H1 (cell line): Measurements from ENCODE around the gene COL5A3. TPM values are rescaled to one million over a fixed set of nuclear protein-coding genes. Genes with fewer than 3 reads are reported as not detected.

ENCODE experiments used
- CTCF ChIA-PET: fragments of 300-600 bp; sonication (Branson Sonifier 250); formaldehyde crosslinking; loops from one replicate; lab custom pipeline; 2021; ENCODE audit not compliant: partially characterized antibody; lab: Charles Lee
- POLR2A ChIA-PET: fragments of 300-600 bp; sonication (Branson Sonifier 250); formaldehyde crosslinking; loops from one replicate; lab custom pipeline; 2021; ENCODE audit warnings: inconsistent platforms; ENCODE audit not compliant: partially characterized antibody; lab: Charles Lee
- DNase-seq, 2 experiments: peaks; one replicate each; pipeline versions ENCODE4 v3.0.0 to v3.0.0-alpha.2; 2010 to 2022; ENCODE audit warnings: low spot score in 2 of 2, low read depth in 1 of 2, mixed read lengths in 1 of 2
- FAIRE-seq: peaks from 2 replicates; lab custom pipeline; 2011; peaks lifted over from hg19 to GRCh38; lab: Jason Lieb, UNC
- H2AFZ ChIP-seq: 2 replicates; pipeline ENCODE4 v1.8.1; 2012; ENCODE audit warnings: low read length, inconsistent platforms
- H2AK5ac ChIP-seq: 2 replicates; pipeline ENCODE4 v1.6.1; 2013; ENCODE audit warnings: low read depth, low read length
- H2BK120ac ChIP-seq: replicated peaks from 2 replicates; pipeline ENCODE3; 2013; ENCODE audit warnings: low read depth, low read length, inconsistent platforms
- H2BK12ac ChIP-seq: 2 replicates; pipeline ENCODE4 v1.6.1; 2013; ENCODE audit warnings: low read depth, low read length
- H2BK15ac ChIP-seq: 2 replicates; pipeline ENCODE4 v1.6.1; 2013; ENCODE audit warnings: low read length
- H2BK20ac ChIP-seq: 2 replicates; pipeline ENCODE4 v1.6.1; 2013; ENCODE audit warnings: low read length
- H2BK5ac ChIP-seq: 2 replicates; pipeline ENCODE4 v1.6.1; 2013; ENCODE audit warnings: low read depth, low read length
- H3K14ac ChIP-seq: 2 replicates; pipeline ENCODE4 v1.6.1; 2013; ENCODE audit warnings: inconsistent platforms; ENCODE audit not compliant: insufficient read length
- H3K18ac ChIP-seq: 2 replicates; pipeline ENCODE4 v1.6.1; 2013; ENCODE audit warnings: low read length; ENCODE audit errors: extremely low read depth
- H3K23ac ChIP-seq: 2 replicates; pipeline ENCODE4 v1.6.1; 2013; ENCODE audit warnings: inconsistent platforms; ENCODE audit not compliant: insufficient read length
- H3K23me2 ChIP-seq: 2 replicates; pipeline ENCODE4 v1.6.1; 2013; ENCODE audit warnings: low read depth, low read length
- H3K27ac ChIP-seq: 2 replicates; pipeline ENCODE4 v1.6.1; 2011; ENCODE audit warnings: low read depth, low read length, inconsistent platforms
- H3K27me3 ChIP-seq, 4 experiments: replicated peaks in 1 of 4; 1 replicate in 1 of 4; 2 replicates in 3 of 4; pipeline versions ENCODE4 v1.6.1 to v1.8.1; 2011 to 2013; ENCODE audit warnings: low read length in 3 of 4, mild to moderate bottlenecking in 3 of 4, inconsistent platforms in 2 of 4, mixed read lengths in 2 of 4, moderate library complexity in 1 of 4; ENCODE audit not compliant: control insufficient read depth in 3 of 4, insufficient read depth in 3 of 4; ENCODE audit errors: extremely low read depth in 1 of 4
- H3K36me3 ChIP-seq, 4 experiments: 2 replicates each; pipeline versions ENCODE4 v1.6.1 to v1.8.1; 2011 to 2013; ENCODE audit warnings: mild to moderate bottlenecking in 4 of 4, low read length in 3 of 4, moderate library complexity in 2 of 4, control low read depth in 1 of 4, inconsistent platforms in 1 of 4; ENCODE audit not compliant: insufficient read depth in 4 of 4, control insufficient read depth in 2 of 4
- H3K4ac ChIP-seq: replicated peaks from 2 replicates; pipeline ENCODE3; 2013; ENCODE audit warnings: low read length, low read depth, mixed read lengths, inconsistent platforms; ENCODE audit not compliant: insufficient read length
- H3K4me1 ChIP-seq, 4 experiments: replicated peaks in 1 of 4; 1 replicate in 1 of 4; 2 replicates in 3 of 4; pipeline versions ENCODE4 v1.6.1 to v1.8.1; 2011 to 2013; ENCODE audit warnings: low read length in 3 of 4, inconsistent platforms in 2 of 4, mixed read lengths in 1 of 4; ENCODE audit not compliant: insufficient read depth in 4 of 4, control insufficient read depth in 3 of 4
- H3K4me2 ChIP-seq, 2 experiments: 2 replicates each; pipeline versions ENCODE4 v1.6.1 to v1.8.1; 2011 to 2013; ENCODE audit warnings: low read depth in 2 of 2, low read length in 2 of 2, control low read depth in 1 of 2, inconsistent platforms in 1 of 2, mild to moderate bottlenecking in 1 of 2; ENCODE audit not compliant: insufficient read depth in 1 of 2
- H3K4me3 ChIP-seq, 4 experiments: fragments of 200-600, 300-600 bp in 1 of 4; sonication (generic), shearing (Covaris generic), sonication (Bioruptor Twin) in 1 of 4; 2 replicates each; pipeline versions ENCODE4 v1.5.1 to v1.8.1; 2011 to 2016; ENCODE audit warnings: low read length in 4 of 4, low read depth in 3 of 4, control low read depth in 2 of 4, inconsistent platforms in 2 of 4, mild to moderate bottlenecking in 2 of 4, mixed read lengths in 1 of 4, moderate library complexity in 1 of 4; ENCODE audit not compliant: insufficient read depth in 2 of 4; ENCODE audit errors: extremely low read depth in 1 of 4
- H3K56ac ChIP-seq: replicated peaks from 2 replicates; pipeline ENCODE3; 2013; ENCODE audit warnings: low read depth, mild to moderate bottlenecking, mixed read lengths, low read length, inconsistent platforms; ENCODE audit not compliant: insufficient read length
- H3K79me1 ChIP-seq: 2 replicates; pipeline ENCODE4 v1.6.1; 2013; ENCODE audit warnings: low read depth, low read length, control low read depth
- H3K79me2 ChIP-seq, 2 experiments: 2 replicates each; pipeline versions ENCODE4 v1.6.1 to v1.8.1; 2012 to 2013; ENCODE audit warnings: low read length in 2 of 2, mild to moderate bottlenecking in 2 of 2, inconsistent platforms in 1 of 2; ENCODE audit not compliant: insufficient read depth in 2 of 2, control insufficient read depth in 1 of 2
- H3K9ac ChIP-seq, 4 experiments: replicated peaks in 1 of 4; 1 replicate in 1 of 4; 2 replicates in 3 of 4; pipeline versions ENCODE4 v1.6.1 to v1.8.1; 2011 to 2013; ENCODE audit warnings: low read depth in 3 of 4, low read length in 3 of 4, control low read depth in 2 of 4, mild to moderate bottlenecking in 2 of 4, moderate library complexity in 2 of 4, inconsistent platforms in 1 of 4; ENCODE audit errors: extremely low read depth in 1 of 4
- H3K9me3 ChIP-seq, 2 experiments: 2 replicates each; pipeline versions ENCODE4 v1.6.1 to v1.8.1; 2012 to 2013; ENCODE audit warnings: mild to moderate bottlenecking in 2 of 2, moderate library complexity in 2 of 2, control low read depth in 1 of 2, inconsistent platforms in 1 of 2, low read depth in 1 of 2, low read length in 1 of 2, mixed read lengths in 1 of 2; ENCODE audit not compliant: insufficient read depth in 2 of 2
- H4K20me1 ChIP-seq, 2 experiments: replicated peaks in 1 of 2; 2 replicates each; pipeline versions ENCODE3 to v1.8.1; 2011 to 2013; ENCODE audit warnings: inconsistent platforms in 2 of 2, low read length in 2 of 2, mild to moderate bottlenecking in 1 of 2; ENCODE audit not compliant: insufficient read depth in 2 of 2, control insufficient read depth in 1 of 2
- H4K5ac ChIP-seq: 2 replicates; pipeline ENCODE4 v1.6.1; 2013; ENCODE audit warnings: low read length, low read depth, mixed read lengths, inconsistent platforms; ENCODE audit not compliant: insufficient read length
- H4K8ac ChIP-seq: 2 replicates; pipeline ENCODE4 v1.8.0; 2013; ENCODE audit warnings: mild to moderate bottlenecking, moderate library complexity, low read length, inconsistent platforms; ENCODE audit not compliant: insufficient read depth; ENCODE audit errors: extremely low read depth
- H4K91ac ChIP-seq: replicated peaks from 2 replicates; pipeline ENCODE3; 2013; ENCODE audit warnings: low read length, mixed read lengths, inconsistent platforms; ENCODE audit not compliant: insufficient read length
- CBX5 ChIP-seq: fragments of 300-800, 300-1000 bp; sonication (generic); IDR thresholded peaks from 2 replicates; pipeline ENCODE4 v1.7.1; 2016; ENCODE audit warnings: antibody characterized with exemption, low read length, low read depth
- CTBP2 ChIP-seq: IDR thresholded peaks from 2 replicates; pipeline ENCODE4 v1.7.0; 2011; ENCODE audit warnings: borderline replicate concordance, mild to moderate bottlenecking, moderate library complexity, mixed read lengths, low read length; ENCODE audit not compliant: insufficient read depth, insufficient read length
- EZH2 ChIP-seq: fragments of 200-600 bp; sonication (generic); IDR thresholded peaks from 2 replicates; pipeline ENCODE4 v1.7.1; 2012; ENCODE audit warnings: low read depth, mild to moderate bottlenecking, moderate library complexity, low read length, inconsistent platforms; ENCODE audit not compliant: severe bottlenecking
- HDAC2 ChIP-seq, 2 experiments: fragments of 300-600 bp in 1 of 2; sonication (generic) in 1 of 2; IDR thresholded peaks; 2 replicates each; pipeline ENCODE4 v1.6.1; 2011 to 2012; ENCODE audit warnings: low read depth in 2 of 2, low read length in 2 of 2, mild to moderate bottlenecking in 2 of 2, moderate library complexity in 2 of 2, borderline replicate concordance in 1 of 2, inconsistent platforms in 1 of 2
- JUND ChIP-seq: IDR thresholded peaks from 2 replicates; pipeline ENCODE4 v1.6.1; 2011; ENCODE audit warnings: mild to moderate bottlenecking, improper control_type of control experiment, low read length
- KDM4A ChIP-seq: IDR thresholded peaks from one replicate; pipeline ENCODE4 v1.7.1; 2012; ENCODE audit warnings: low read depth, mild to moderate bottlenecking, moderate library complexity, low read length, inconsistent platforms; ENCODE audit not compliant: severe bottlenecking
- POLR2AphosphoS5 ChIP-seq: IDR thresholded peaks from 2 replicates; pipeline ENCODE4 v1.6.1; 2011; ENCODE audit warnings: low read depth, low read length
- RFX5 ChIP-seq: IDR thresholded peaks from 2 replicates; pipeline ENCODE4 v1.6.1; 2011; ENCODE audit warnings: low read depth, low read length, improper control_type of control experiment, borderline replicate concordance
- TCF12 ChIP-seq: IDR thresholded peaks from 2 replicates; pipeline ENCODE4 v1.6.1; 2011; ENCODE audit warnings: low read depth, mild to moderate bottlenecking, low read length
- ZNF274 ChIP-seq: IDR thresholded peaks from 2 replicates; pipeline ENCODE4 v1.7.0; 2012; ENCODE audit warnings: low read length, borderline replicate concordance; ENCODE audit errors: extremely low read depth
- WGBS, 2 experiments: shearing (Covaris generic) in 1 of 2; methylation state at CpG; one replicate each; pipeline versions ENCODE4 v1.1.6 to v1.1.7; 2013 to 2015; ENCODE audit warnings: low lambda C conversion rate in 2 of 2, mixed read lengths in 2 of 2, inconsistent platforms in 1 of 2, low coverage in 1 of 2, missing lambda C conversion rate in 1 of 2; ENCODE audit not compliant: insufficient replicate concordance in 2 of 2, insufficient coverage in 1 of 2, insufficient read length in 1 of 2; ENCODE audit errors: extremely low coverage in 1 of 2, missing lambda C conversion rate in 1 of 2; 5-methylcytosine and 5-hydroxymethylcytosine counted together
- polyA plus RNA-seq, 7 experiments: library from polyadenylated mRNA; depleted of rRNA in 3 of 7; stranded (reverse) in 5 of 7; unstranded in 2 of 7; fragments of >200 nt in 5 of 7; fragments of 200-250 nt in 2 of 7; gene quantifications; 1 replicate in 5 of 7; 2 replicates in 1 of 7; 4 replicates in 1 of 7; pipeline versions ENCODE4 v1.2.1 to v1.2.3, GENCODE V29; 2011 to 2013; ENCODE audit warnings: missing spikeins in 2 of 7, mixed read lengths in 2 of 7
- total RNA-seq: library from RNA; stranded (reverse); fragmentation: NEBNext Ultra II Directional; extraction: Animal tissue kit (Norgen Biotek cat#: 25700); gene quantifications from 2 replicates; pipeline ENCODE4 v1.2.1, GENCODE V29; 2021
- TF ChIP-seq, protein P1 (sequence below), 3 experiments: IDR thresholded peaks; 1 replicate in 2 of 3; 2 replicates in 1 of 3; pipeline versions ENCODE4 v1.5.1 to v1.6.1; 2011; ENCODE audit warnings: low read length in 3 of 3, mild to moderate bottlenecking in 3 of 3, inconsistent platforms in 2 of 3, low read depth in 1 of 3, moderate library complexity in 1 of 3; ENCODE audit not compliant: insufficient read depth in 1 of 3; ENCODE audit errors: control extremely low read depth in 1 of 3

COL5A3 gene
- total and polyA plus RNA-seq, 2 of the 8 experiments (the other 6 are each of a cell fraction or from before 2014, with no cell fraction given) = 0.67 to 0.74 TPM

DNA sequence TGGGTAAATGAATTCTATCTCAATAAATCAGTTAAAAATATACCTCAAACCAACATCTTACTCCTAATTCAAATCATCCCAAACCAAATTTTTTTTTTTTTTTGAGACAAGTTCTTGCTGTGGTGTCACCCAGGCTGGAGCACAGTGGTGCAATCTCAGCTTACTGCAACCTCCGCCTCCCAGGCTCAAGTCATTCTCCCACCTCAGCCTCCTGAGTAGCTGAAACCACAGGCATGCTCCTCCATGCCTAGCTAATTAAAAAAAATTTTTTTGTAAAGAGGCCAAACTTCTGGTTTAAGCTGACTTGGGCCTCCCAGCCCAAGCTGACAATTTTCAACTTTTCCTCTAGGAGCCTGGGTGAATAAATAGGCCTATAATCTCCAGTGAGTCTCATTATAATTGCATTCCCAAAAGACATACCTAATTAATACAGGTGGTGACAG lies 51.9 kb downstream of the COL5A3 start:
- CTCF ChIA-PET = interaction anchor here (0.8 to 2.6 kb wide), 6 partner anchors 9 to 43 kb away, joined by 3 to 7 read pairs (median 6); no protein-coding TSS in a partner anchor
- TF ChIP-seq, protein P1, sequence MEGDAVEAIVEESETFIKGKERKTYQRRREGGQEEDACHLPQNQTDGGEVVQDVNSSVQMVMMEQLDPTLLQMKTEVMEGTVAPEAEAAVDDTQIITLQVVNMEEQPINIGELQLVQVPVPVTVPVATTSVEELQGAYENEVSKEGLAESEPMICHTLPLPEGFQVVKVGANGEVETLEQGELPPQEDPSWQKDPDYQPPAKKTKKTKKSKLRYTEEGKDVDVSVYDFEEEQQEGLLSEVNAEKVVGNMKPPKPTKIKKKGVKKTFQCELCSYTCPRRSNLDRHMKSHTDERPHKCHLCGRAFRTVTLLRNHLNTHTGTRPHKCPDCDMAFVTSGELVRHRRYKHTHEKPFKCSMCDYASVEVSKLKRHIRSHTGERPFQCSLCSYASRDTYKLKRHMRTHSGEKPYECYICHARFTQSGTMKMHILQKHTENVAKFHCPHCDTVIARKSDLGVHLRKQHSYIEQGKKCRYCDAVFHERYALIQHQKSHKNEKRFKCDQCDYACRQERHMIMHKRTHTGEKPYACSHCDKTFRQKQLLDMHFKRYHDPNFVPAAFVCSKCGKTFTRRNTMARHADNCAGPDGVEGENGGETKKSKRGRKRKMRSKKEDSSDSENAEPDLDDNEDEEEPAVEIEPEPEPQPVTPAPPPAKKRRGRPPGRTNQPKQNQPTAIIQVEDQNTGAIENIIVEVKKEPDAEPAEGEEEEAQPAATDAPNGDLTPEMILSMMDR (IDR thresholded peaks at IDR 0.05; ENCODE audit: control extremely low read depth in 1 of 3, insufficient read depth in 1 of 3, low read depth in 1 of 3, low read length in 3 of 3) = no peak
- TF ChIP-seq CBX5 (no peak), HDAC2 (IDR thresholded peaks at IDR 0.05; ENCODE audit: borderline replicate concordance in 1 of 2, low read depth in 2 of 2, low read length in 2 of 2) (no peak), EZH2 (no peak), TCF12 (no peak), KDM4A (no peak), CTBP2 (no peak), POLR2AphosphoS5 (no peak), JUND (no peak), RFX5 (no peak), ZNF274 (no peak)

More for the DNA sequence above, 51.9 kb downstream of the COL5A3 start:
- Histone ChIP-seq H2BK12ac (no peak overlapping the region), H3K18ac (no peak overlapping the region), H2BK120ac (no peak overlapping the region), H3K27ac (no peak overlapping the region), H3K9ac (no peak overlapping the region), H3K4ac (no peak overlapping the region), H3K79me2 (no peaks in the 10 kb centered on the region), H2AFZ (no peak overlapping the region), H4K5ac (no peak overlapping the region), H3K4me3 (no peak overlapping the region), H4K20me1 (no peaks in the 10 kb centered on the region), H3K9me3 (no peaks in the 10 kb centered on the region), H3K23ac (no peak overlapping the region), H2BK15ac (no peak overlapping the region), H3K4me1 (peaks cover 0 to 13% (median 1%) of the 10 kb centered on the region in 4 experiments; a peak in 3 of 7 replicates), H2BK5ac (no peak overlapping the region), H3K36me3 (no peaks in the 10 kb centered on the region), H3K23me2 (no peaks in the 10 kb centered on the region), H3K27me3 (no peaks in the 10 kb centered on the region; a peak in 3 of 7 replicates), H3K14ac (no peak overlapping the region), H3K4me2 (no peak overlapping the region), H4K8ac (no peak overlapping the region), H4K91ac (no peak overlapping the region), H2AK5ac (no peak overlapping the region), H2BK20ac (no peak overlapping the region), H3K56ac (no peak overlapping the region), H3K79me1 (no peaks in the 10 kb centered on the region)
- FAIRE-seq = no peak
- DNase-seq = no peak
- WGBS, 2 experiments = 100% methylated on average over 1 of the region's 1 CpG; no CpG with 5 or more reads in 1 of the 2 experiments
- POLR2A ChIA-PET = interaction anchor here (0.6 to 3.5 kb wide), 2 partner anchors 18 to 96 kb away, joined by 4 to 8 read pairs; no protein-coding TSS in a partner anchor
